Uterus (tissue), 2 donors: Measurements from ENCODE around the gene SLC39A11.

Experiments used
- CTCF ChIP-seq, 4 experiments: fragments of 200-600 bp in 2 of 4; fragments of 450-650 bp in 2 of 4; sonication (generic) in 2 of 4; IDR thresholded peaks; one replicate each; pipeline ENCODE4 v1.5.1; 2016 to 2019; ENCODE audit warnings: antibody characterized with exemption in 4 of 4, mild to moderate bottlenecking in 2 of 4, moderate library complexity in 1 of 4
- POLR2A ChIP-seq, 2 donors: fragments of 450-650 bp; IDR thresholded peaks; one replicate each; pipeline ENCODE4 v1.6.1; 2016; ENCODE audit warnings: antibody characterized with exemption in 2 of 2, mild to moderate bottlenecking in 1 of 2, moderate library complexity in 1 of 2

DNA sequence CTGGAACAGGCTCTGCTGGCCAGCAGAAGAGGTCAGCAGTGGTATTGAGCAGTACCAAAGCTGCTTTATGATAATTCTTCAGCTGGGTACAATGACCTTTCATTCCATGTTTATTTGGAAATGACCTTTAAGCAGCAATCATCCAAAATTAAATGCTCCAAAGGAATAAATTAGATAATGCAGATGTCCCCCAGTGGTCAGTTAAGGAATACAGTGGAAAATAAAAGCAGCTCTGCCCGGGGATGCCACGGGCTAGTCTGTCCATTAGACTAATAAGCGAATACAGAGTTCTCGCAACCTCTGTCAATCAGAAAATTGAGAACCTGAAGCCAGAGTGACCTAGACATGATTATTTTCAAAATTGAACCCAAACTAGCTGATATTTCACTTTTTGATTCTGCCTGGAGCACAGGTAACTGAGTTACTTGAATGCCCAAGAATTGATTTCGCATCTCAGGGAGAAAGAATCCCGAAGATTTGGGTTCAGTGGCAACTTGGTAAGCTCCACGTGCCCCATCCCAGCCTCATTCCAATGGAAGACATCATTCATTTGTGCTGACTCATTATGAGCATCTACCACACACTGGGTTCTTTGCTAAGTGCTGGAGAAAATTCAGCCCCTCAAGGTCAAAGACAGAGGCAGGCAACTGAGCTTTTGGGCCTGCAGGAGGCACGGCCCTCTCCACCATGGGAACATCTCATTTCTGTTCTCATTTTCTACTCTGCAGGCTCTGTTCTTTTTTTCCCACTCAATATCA, 34.4 kb upstream of the SLC39A11 start:
- no peak for TF ChIP-seq CTCF (IDR thresholded peaks at IDR 0.05)
- TF ChIP-seq POLR2A (IDR thresholded peaks at IDR 0.05): no peak
